ENCODE data around the gene RFX4.

DNA sequence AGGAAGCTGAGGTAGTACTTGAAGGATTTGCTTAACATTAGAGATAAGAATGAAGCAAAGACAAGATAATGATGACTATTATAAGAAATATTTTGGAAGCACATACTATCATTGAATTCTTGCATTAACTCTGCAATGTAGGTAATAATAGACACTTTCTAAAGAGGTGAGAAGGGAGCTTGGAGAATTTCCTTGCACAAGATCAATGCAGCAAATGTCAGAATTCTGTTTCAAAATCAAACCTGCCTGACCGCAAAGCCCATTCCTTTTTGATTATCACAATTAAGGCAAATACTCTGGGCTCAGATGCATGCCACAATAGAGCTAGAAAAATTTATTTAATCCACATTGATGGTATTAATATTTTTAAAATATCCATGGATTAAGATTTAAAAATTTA lies 141.3 kb downstream of the RFX4 start:
- TF ChIP-seq CTCF (conservative IDR thresholded peaks at IDR 0.05; ENCODE audit: low read length), result no peak
- no peak for TF ChIP-seq EZH2phosphoT487 (IDR thresholded peaks at IDR 0.05; ENCODE audit: borderline replicate concordance, low read depth, low read length)
